Activated B cell treated with CpG ODN at 0.5 μM for 24 hours (primary cell): ENCODE results near the gene BRIP1. TPM values are rescaled to one million over a fixed set of nuclear protein-coding genes. Genes with fewer than 3 reads are reported as not detected.

ENCODE experiments used
- ATAC-seq: fragments of 200-7000 bp; cut with Tn5 transposase; one replicate; pipeline ENCODE4 v1.10.0; 2021; ENCODE audit warnings: low read depth, mild to moderate bottlenecking, moderate library complexity
- CTCF ChIA-PET: fragments of 350-600 bp; sonication (Branson Sonifier 250); formaldehyde crosslinking; loops from one replicate; lab custom pipeline; 2021; ENCODE audit warnings: antibody characterized with exemption; lab: Charles Lee
- POLR2A ChIA-PET: fragments of 350-600 bp; sonication (Branson Sonifier 250); formaldehyde crosslinking; loops from one replicate; lab custom pipeline; 2021; ENCODE audit warnings: antibody characterized with exemption; lab: Charles Lee
- DNase-seq: peaks from one replicate; pipeline ENCODE4 v3.0.0; 2022
- H3K27ac Mint-ChIP-seq: one replicate; pipeline ENCODE4 v1.8.0; 2020; ENCODE audit warnings: mixed read lengths
- H3K27me3 Mint-ChIP-seq: one replicate; pipeline ENCODE4 v1.8.0; 2021; ENCODE audit warnings: mixed read lengths
- H3K36me3 Mint-ChIP-seq: one replicate; pipeline ENCODE4 v1.8.0; 2021; ENCODE audit warnings: low read depth, mixed read lengths
- H3K4me1 Mint-ChIP-seq: one replicate; pipeline ENCODE4 v1.8.0; 2021; ENCODE audit warnings: mixed read lengths
- H3K4me3 Mint-ChIP-seq: one replicate; pipeline ENCODE4 v1.8.0; 2020; ENCODE audit warnings: mild to moderate bottlenecking, mixed read lengths
- H3K9me3 Mint-ChIP-seq: one replicate; pipeline ENCODE4 v1.8.0; 2020; ENCODE audit warnings: mixed read lengths
- CTCF ChIP-seq: fragments of 200-600 bp; IDR thresholded peaks from one replicate; pipeline ENCODE4 v1.8.0; 2022; ENCODE audit warnings: antibody characterized with exemption, mild to moderate bottlenecking
- intact Hi-C: fragments of 100-400 bp; cut with micrococcal nuclease; formaldehyde crosslinking; loops from one replicate; pipeline ENCODE4 v1.15.1; 2024
- total RNA-seq: library from RNA; stranded (reverse); gene quantifications from 2 replicates; pipeline ENCODE4 v1.2.3, GENCODE V29; 2022

The BRIP1 gene
- total RNA-seq, 1 donor from 2014 or later = 2.5 TPM

- intact Hi-C loops = loop anchor here (5.0 kb wide), 1 partner anchor 226 kb away; no protein-coding TSS in a partner anchor
- CTCF ChIA-PET = interaction anchor here (2.0 kb wide), 1 partner anchor 198 kb away, joined by 7 read pairs; no protein-coding TSS in a partner anchor
- TF ChIP-seq CTCF = no peak
- ATAC-seq = no peak
- POLR2A ChIA-PET = no interaction called here
- peaks cover 10% of the 10 kb centered on the region for H3K4me1 Mint-ChIP-seq
- no peak overlapping the region for H3K4me3 Mint-ChIP-seq
- no peaks in the 10 kb centered on the region for H3K9me3 Mint-ChIP-seq
- no peaks in the 10 kb centered on the region for H3K36me3 Mint-ChIP-seq
- no peak for DNase-seq
- peaks cover 19% of the 10 kb centered on the region for H3K27me3 Mint-ChIP-seq
- H3K27ac Mint-ChIP-seq = no peak overlapping the region
Observed at GRCh38 chr17:61638087-61638486, 225.2 kb downstream of the BRIP1 start.

GRCh38 chr17:61635913-61636432, 227.4 kb downstream of the BRIP1 start:
- Mint-ChIP-seq H3K4me1 (peaks cover 10% of the 10 kb centered on the region), H3K4me3 (no peak overlapping the region), H3K27ac (no peak overlapping the region), H3K9me3 (no peaks in the 10 kb centered on the region), H3K27me3 (peaks cover 34% of the 10 kb centered on the region), H3K36me3 (no peaks in the 10 kb centered on the region)
- ChIA-PET POLR2A (interaction anchor here (0.6 kb wide), 1 partner anchor 201 kb away, joined by 3 read pairs; no protein-coding TSS in a partner anchor), CTCF (interaction anchor here (0.7 to 4.0 kb wide), 9 partner anchors 197 to 473 kb away, joined by 3 to 39 read pairs (median 9); no protein-coding TSS in a partner anchor)
- ATAC-seq (no peak), DNase-seq (no peak)
- intact Hi-C loops = loop anchor here (1.0 to 5.0 kb wide), 4 partner anchors 201 to 473 kb away; no protein-coding TSS in a partner anchor
- TF ChIP-seq CTCF = peak; percentile 70

- DNase-seq (no peak), ATAC-seq (no peak)
- H3K27ac Mint-ChIP-seq = no peak overlapping the region
- peaks cover 40% of the 10 kb centered on the region for H3K27me3 Mint-ChIP-seq
- H3K4me1 Mint-ChIP-seq = peaks cover 10% of the 10 kb centered on the region
- H3K36me3 Mint-ChIP-seq = no peaks in the 10 kb centered on the region
- H3K4me3 Mint-ChIP-seq = no peak overlapping the region
- intact Hi-C loops = loop anchor here (5.0 kb wide), 1 partner anchor 223 kb away; no protein-coding TSS in a partner anchor
- CTCF ChIA-PET = interaction anchor here (1.1 to 4.0 kb wide), 7 partner anchors 198 to 474 kb away, joined by 4 to 39 read pairs (median 10); no protein-coding TSS in a partner anchor
- POLR2A ChIA-PET = interaction anchor here (0.6 kb wide), 1 partner anchor 201 kb away, joined by 3 read pairs; no protein-coding TSS in a partner anchor
- no peaks in the 10 kb centered on the region for H3K9me3 Mint-ChIP-seq
- no peak for TF ChIP-seq CTCF
Observed at GRCh38 chr17:61634942-61635538, 228.3 kb downstream of the BRIP1 start.

- H3K27ac Mint-ChIP-seq = no peak overlapping the region
- DNase-seq (no peak), ATAC-seq (no peak)
- no peaks in the 10 kb centered on the region for H3K36me3 Mint-ChIP-seq
- no peaks in the 10 kb centered on the region for H3K9me3 Mint-ChIP-seq
- H3K4me3 Mint-ChIP-seq = no peak overlapping the region
- POLR2A ChIA-PET = interaction anchor here (0.6 kb wide), 1 partner anchor 202 kb away, joined by 3 read pairs; no protein-coding TSS in a partner anchor
- intact Hi-C loops = no loop called here
- no peak for TF ChIP-seq CTCF
- H3K27me3 Mint-ChIP-seq = peaks cover 40% of the 10 kb centered on the region
- peaks cover 10% of the 10 kb centered on the region for H3K4me1 Mint-ChIP-seq
- CTCF ChIA-PET = interaction anchor here (1.7 to 4.0 kb wide), 3 partner anchors 202 to 208 kb away, joined by 9 to 39 read pairs (median 10); no protein-coding TSS in a partner anchor
Observed at GRCh38 chr17:61634011-61634539, 229.3 kb downstream of the BRIP1 start.

- Mint-ChIP-seq H3K36me3 (no peaks in the 10 kb centered on the region), H3K4me1 (peaks cover 8% of the 10 kb centered on the region), H3K27ac (no peak overlapping the region), H3K27me3 (peaks cover 42% of the 10 kb centered on the region), H3K4me3 (no peak overlapping the region), H3K9me3 (no peaks in the 10 kb centered on the region)
- TF ChIP-seq CTCF = no peak
- no peak for ATAC-seq
- intact Hi-C loops = no loop called here
- no peak for DNase-seq
- ChIA-PET CTCF (no interaction called here), POLR2A (no interaction called here)
Observed at GRCh38 chr17:61632826-61633225, 230.5 kb downstream of the BRIP1 start.
